Trophoblast cell (in vitro differentiated cells and primary cell): ENCODE results near the gene EIF2S1.
A peak's percentile ranks its signal among the peaks of the same experiment; 100 is the strongest.

Experiments
- DNase-seq, 2 donors: peaks; one replicate each; pipeline ENCODE4 v3.0.0-alpha.2; 2016
- H2AFZ ChIP-seq: 2 replicates; pipeline ENCODE4 v1.6.1; 2013; ENCODE audit warnings: low read length, moderate library complexity, mild to moderate bottlenecking; ENCODE audit not compliant: insufficient read depth, poor library complexity
- H2AK5ac ChIP-seq: 2 replicates; pipeline ENCODE4 v1.6.1; 2013; ENCODE audit warnings: mild to moderate bottlenecking, low read length
- H2BK120ac ChIP-seq: 2 replicates; pipeline ENCODE4 v1.6.1; 2013; ENCODE audit warnings: low read length, mild to moderate bottlenecking, moderate library complexity; ENCODE audit not compliant: insufficient read depth, poor library complexity
- H2BK12ac ChIP-seq: 2 replicates; pipeline ENCODE4 v1.6.1; 2013; ENCODE audit warnings: mild to moderate bottlenecking, low read length, moderate library complexity
- H2BK5ac ChIP-seq: 2 replicates; pipeline ENCODE4 v1.6.1; 2013; ENCODE audit warnings: low read length, low read depth, moderate library complexity, mild to moderate bottlenecking; ENCODE audit not compliant: poor library complexity
- H3K14ac ChIP-seq: 2 replicates; pipeline ENCODE4 v1.6.1; 2013; ENCODE audit warnings: mild to moderate bottlenecking, low read length
- H3K18ac ChIP-seq: 2 replicates; pipeline ENCODE4 v1.6.1; 2013; ENCODE audit warnings: mild to moderate bottlenecking, low read length
- H3K23ac ChIP-seq: 2 replicates; pipeline ENCODE4 v1.6.1; 2013; ENCODE audit warnings: low read length
- H3K27ac ChIP-seq: 2 replicates; pipeline ENCODE4 v1.5.1; 2013; ENCODE audit warnings: low read depth, mild to moderate bottlenecking, inconsistent platforms, low read length, moderate library complexity
- H3K27me3 ChIP-seq: 2 replicates; pipeline ENCODE4 v1.6.1; 2013; ENCODE audit warnings: inconsistent platforms, mild to moderate bottlenecking, low read length, moderate library complexity; ENCODE audit not compliant: insufficient read depth
- H3K36me3 ChIP-seq, 2 experiments: 1 replicate in 1 of 2; 2 replicates in 1 of 2; pipeline ENCODE4 v1.6.1; 2013; ENCODE audit warnings: low read length in 2 of 2, mild to moderate bottlenecking in 2 of 2, moderate library complexity in 1 of 2; ENCODE audit not compliant: insufficient read depth in 2 of 2, control insufficient read depth in 1 of 2
- H3K4ac ChIP-seq: 2 replicates; pipeline ENCODE4 v1.6.1; 2013; ENCODE audit warnings: low read depth, mild to moderate bottlenecking, low read length, moderate library complexity
- H3K4me1 ChIP-seq, 2 experiments: 1 replicate in 1 of 2; 2 replicates in 1 of 2; pipeline ENCODE4 v1.6.1; 2013; ENCODE audit warnings: low read length in 2 of 2, mild to moderate bottlenecking in 2 of 2, moderate library complexity in 1 of 2; ENCODE audit not compliant: insufficient read depth in 2 of 2, control insufficient read depth in 1 of 2
- H3K4me2 ChIP-seq: 2 replicates; pipeline ENCODE4 v1.6.1; 2013; ENCODE audit warnings: inconsistent platforms, mild to moderate bottlenecking, low read length, moderate library complexity
- H3K4me3 ChIP-seq: 2 replicates; pipeline ENCODE4 v1.5.1; 2013; ENCODE audit warnings: mild to moderate bottlenecking, low read depth, low read length, inconsistent platforms
- H3K79me1 ChIP-seq: one replicate; pipeline ENCODE4 v1.6.1; 2013; ENCODE audit warnings: low read length
- H3K79me2 ChIP-seq: 2 replicates; pipeline ENCODE4 v1.6.1; 2013; ENCODE audit warnings: low read length, mild to moderate bottlenecking; ENCODE audit not compliant: control insufficient read depth, insufficient read depth, poor library complexity
- H3K9ac ChIP-seq: 2 replicates; pipeline ENCODE4 v1.6.1; 2013; ENCODE audit warnings: mild to moderate bottlenecking, low read length
- H3K9me3 ChIP-seq: 2 replicates; pipeline ENCODE4 v1.6.1; 2013; ENCODE audit warnings: low read depth, mild to moderate bottlenecking, control low read depth, inconsistent platforms, low read length; ENCODE audit not compliant: insufficient read depth
- H4K12ac ChIP-seq: 2 replicates; pipeline ENCODE4 v1.6.1; 2013; ENCODE audit warnings: low read depth, mild to moderate bottlenecking, low read length, moderate library complexity
- H4K8ac ChIP-seq: 2 replicates; pipeline ENCODE4 v1.6.1; 2013; ENCODE audit warnings: low read depth, mild to moderate bottlenecking, low read length, moderate library complexity
- H4K91ac ChIP-seq: one replicate; pipeline ENCODE4 v1.6.1; 2013; ENCODE audit warnings: low read depth, mild to moderate bottlenecking, low read length, moderate library complexity
- WGBS: extraction: QIAGEN DNeasy Blood & Tissue Kit; methylation state at CpG from one replicate; pipeline ENCODE4 v1.1.7; 2013; ENCODE audit warnings: missing lambda C conversion rate; ENCODE audit not compliant: insufficient read length, insufficient coverage; ENCODE audit errors: extremely low coverage; 5-methylcytosine and 5-hydroxymethylcytosine counted together

The EIF2S1 gene

GRCh38 chr14:67385618-67386017 lies 25.5 kb downstream of the EIF2S1 start:
- Histone ChIP-seq H3K18ac (no peak overlapping the region), H2AK5ac (no peak overlapping the region), H4K12ac (no peak overlapping the region), H3K4me1 (peaks cover 0 to 2% of the 10 kb centered on the region in 2 experiments), H3K14ac (no peak overlapping the region), H2BK120ac (no peak overlapping the region), H3K4me2 (no peak overlapping the region), H3K4me3 (no peak overlapping the region), H2AFZ (no peak overlapping the region), H3K36me3 (peaks cover 3 to 15% of the 10 kb centered on the region in 2 experiments), H3K27ac (no peak overlapping the region), H3K79me1 (no peaks in the 10 kb centered on the region), H2BK5ac (no peak overlapping the region), H3K4ac (no peak overlapping the region), H2BK12ac (no peak overlapping the region), H3K79me2 (no peaks in the 10 kb centered on the region), H3K9ac (no peak overlapping the region), H3K27me3 (no peaks in the 10 kb centered on the region), H4K8ac (no peak overlapping the region), H3K23ac (no peak overlapping the region), H4K91ac (no peak overlapping the region), H3K9me3 (no peaks in the 10 kb centered on the region)
- no CpG with 5 or more reads among the region's 2 CpGs for WGBS
- peak in 1 of 2 donors; percentile 51 for DNase-seq

- Histone ChIP-seq H3K4ac (no peak overlapping the region), H4K91ac (no peak overlapping the region), H3K9ac (no peak overlapping the region), H3K23ac (no peak overlapping the region), H3K18ac (no peak overlapping the region), H3K79me1 (no peaks in the 10 kb centered on the region), H2BK12ac (no peak overlapping the region), H3K79me2 (no peaks in the 10 kb centered on the region), H3K4me1 (peaks cover 10 to 15% of the 10 kb centered on the region in 2 experiments), H2BK5ac (no peak overlapping the region), H2AK5ac (no peak overlapping the region), H3K4me2 (no peak overlapping the region), H2BK120ac (no peak overlapping the region), H4K12ac (no peak overlapping the region), H3K27ac (no peak overlapping the region), H3K9me3 (no peaks in the 10 kb centered on the region), H3K27me3 (no peaks in the 10 kb centered on the region), H3K4me3 (no peak overlapping the region), H2AFZ (no peak overlapping the region), H3K14ac (no peak overlapping the region), H3K36me3 (peaks cover 3 to 15% of the 10 kb centered on the region in 2 experiments), H4K8ac (no peak overlapping the region)
- no CpG with 5 or more reads among the region's 2 CpGs for WGBS
- no peak for DNase-seq
Measured at GRCh38 chr14:67387195-67387594, 27.1 kb downstream of the EIF2S1 start.

GRCh38 chr14:67389275-67389674 lies 29.1 kb downstream of the EIF2S1 start:
- no peak for DNase-seq
- no peak overlapping the region for H2AK5ac ChIP-seq
- H3K4me1 ChIP-seq: peaks cover 16 to 23% of the 10 kb centered on the region in 2 experiments
- H4K12ac ChIP-seq: no peak overlapping the region
- H3K36me3 ChIP-seq: peaks cover 3 to 7% of the 10 kb centered on the region in 2 experiments
- H4K91ac ChIP-seq: no peak overlapping the region
- no peak overlapping the region for H3K4me3 ChIP-seq
- H3K4me2 ChIP-seq: no peak overlapping the region
- H3K9ac ChIP-seq: no peak overlapping the region
- no peak overlapping the region for H3K18ac ChIP-seq
- H3K79me2 ChIP-seq: no peaks in the 10 kb centered on the region
- no peak overlapping the region for H3K4ac ChIP-seq
- H3K27ac ChIP-seq: no peak overlapping the region
- H2BK12ac ChIP-seq: no peak overlapping the region
- no CpG with 5 or more reads among the region's 3 CpGs for WGBS
- no peak overlapping the region for H2AFZ ChIP-seq
- no peak overlapping the region for H3K23ac ChIP-seq
- no peaks in the 10 kb centered on the region for H3K79me1 ChIP-seq
- H3K14ac ChIP-seq: no peak overlapping the region
- H4K8ac ChIP-seq: no peak overlapping the region
- no peak overlapping the region for H2BK120ac ChIP-seq
- H3K9me3 ChIP-seq: no peaks in the 10 kb centered on the region
- no peaks in the 10 kb centered on the region for H3K27me3 ChIP-seq
- H2BK5ac ChIP-seq: no peak overlapping the region

GRCh38 chr14:67389811-67390534 lies 29.8 kb downstream of the EIF2S1 start:
- peaks cover 3 to 7% of the 10 kb centered on the region in 2 experiments for H3K36me3 ChIP-seq
- no peak overlapping the region for H3K4me2 ChIP-seq
- no peak overlapping the region for H4K8ac ChIP-seq
- no peak overlapping the region for H2AFZ ChIP-seq
- H4K91ac ChIP-seq: no peak overlapping the region
- no CpG with 5 or more reads among the region's 1 CpG for WGBS
- H4K12ac ChIP-seq: no peak overlapping the region
- no peak overlapping the region for H3K18ac ChIP-seq
- H2BK5ac ChIP-seq: no peak overlapping the region
- peaks cover 16 to 23% of the 10 kb centered on the region in 2 experiments for H3K4me1 ChIP-seq
- H3K9me3 ChIP-seq: no peaks in the 10 kb centered on the region
- no peaks in the 10 kb centered on the region for H3K79me2 ChIP-seq
- H3K23ac ChIP-seq: no peak overlapping the region
- no peak overlapping the region for H2BK12ac ChIP-seq
- no peak for DNase-seq
- H3K14ac ChIP-seq: no peak overlapping the region
- H3K4me3 ChIP-seq: no peak overlapping the region
- H3K79me1 ChIP-seq: no peaks in the 10 kb centered on the region
- no peak overlapping the region for H2AK5ac ChIP-seq
- H2BK120ac ChIP-seq: no peak overlapping the region
- no peak overlapping the region for H3K9ac ChIP-seq
- H3K27me3 ChIP-seq: no peaks in the 10 kb centered on the region
- no peak overlapping the region for H3K27ac ChIP-seq
- no peak overlapping the region for H3K4ac ChIP-seq
